ENCODE results near the gene CNTN5. TPM values are rescaled to one million over a fixed set of nuclear protein-coding genes. Genes with fewer than 3 reads are reported as not detected.

Gene CNTN5
- total and polyA plus RNA-seq, 10 of the 15 experiments (the other 5 are each of a cell fraction or from before 2014, with no cell fraction given), result 0.01 TPM; not detected in 9

- intact Hi-C loops (cut with micrococcal nuclease; ENCODE audit: unreplicated experiment) (no loop called here), in situ Hi-C loops (cut with MboI) (no loop called here)
- no peak for FAIRE-seq
- RAD21 ChIA-PET (ENCODE audit: unreplicated experiment), result no interaction called here
- no peaks in the 10 kb centered on the region for H3K9me3 ChIP-seq (replicated peaks; ENCODE audit: control insufficient read depth, insufficient read depth, low read length)
- POLR2A ChIA-PET, result no interaction called here
- no TSS peak for BruUV-seq (replicated peaks)
- ATAC-seq, result no peak
- H3K27me3 ChIP-seq (replicated peaks in 1 of 2; ENCODE audit: control insufficient read depth in 2 of 2, insufficient read depth in 2 of 2, low read length in 1 of 2), result no peaks in the 10 kb centered on the region
- TF ChIP-seq RAD51 (IDR thresholded peaks at IDR 0.05) (no peak), USF2 (IDR thresholded peaks at IDR 0.05; ENCODE audit: borderline replicate concordance, low read depth, low read length) (no peak), ATF3 (IDR thresholded peaks at IDR 0.05; ENCODE audit: borderline replicate concordance, extremely low read depth, low read depth, low read length) (no peak), ZBTB40 (IDR thresholded peaks at IDR 0.05; ENCODE audit: borderline replicate concordance) (no peak), CHD2 (IDR thresholded peaks at IDR 0.05; ENCODE audit: borderline replicate concordance, low read depth, low read length) (no peak), RAD21 (IDR thresholded peaks at IDR 0.05; ENCODE audit: insufficient read depth, low read depth, low read length) (no peak)
- DNase-seq (ENCODE audit: low read depth, low spot score), result no peak
- CTCF ChIA-PET, result no interaction called here
- H3K9ac ChIP-seq (ENCODE audit: control insufficient read depth, insufficient read depth, low read length), result no peak overlapping the region
- H3K4me1 ChIP-seq (ENCODE audit: control insufficient read depth, insufficient read depth, low read length), result no peaks in the 10 kb centered on the region
- no peak overlapping the region for H3K27ac ChIP-seq (ENCODE audit: control insufficient read depth, insufficient read depth)
- H3K79me2 ChIP-seq (ENCODE audit: control insufficient read depth, insufficient read depth, low read length), result no peaks in the 10 kb centered on the region
- SMC1A ChIA-PET (ENCODE audit: uncharacterized antibody, unreplicated experiment), result no interaction called here
- H4K20me1 ChIP-seq (ENCODE audit: control insufficient read depth, insufficient read depth), result no peaks in the 10 kb centered on the region
- H3K4me2 ChIP-seq (ENCODE audit: control insufficient read depth, insufficient read depth), result no peak overlapping the region
- 2% methylated on average over 3 of the region's 3 CpGs for WGBS (ENCODE audit: insufficient coverage, insufficient replicate concordance, low lambda C conversion rate, missing lambda C conversion rate)
- no peaks in the 10 kb centered on the region for H3K36me3 ChIP-seq (ENCODE audit: control insufficient read depth in 2 of 2, insufficient read depth in 2 of 2, low read length in 1 of 2)
- H3K4me3 ChIP-seq, result no peak overlapping the region
- H2AFZ ChIP-seq (ENCODE audit: control insufficient read depth, low read depth, low read length), result no peak overlapping the region
These were observed 989.0 kb downstream of the CNTN5 start for GRCh38 chr11:100009728-100010127.
